GM20000 (cell line): ENCODE results near the gene TMEM143.
"Not testable (repeated sequence)": the region's sequence is repeated elsewhere in the genome, so short reads cannot be mapped to it uniquely, and the experiment has no call there.

Experiments used
- DNase-seq: peaks from one replicate; pipeline ENCODE4 v3.0.0; 2012; ENCODE audit warnings: low spot score
- CTCF ChIP-seq: IDR thresholded peaks from 2 replicates; pipeline ENCODE4 v1.5.1; 2012; ENCODE audit warnings: mild to moderate bottlenecking, control low read depth; ENCODE audit errors: extremely low read depth, missing control alignments

Gene TMEM143

GRCh38 chr19:48310227-48310626, 53.5 kb downstream of the TMEM143 start:
- DNase-seq = no peak
- no peak for TF ChIP-seq CTCF

- DNase-seq = not testable (repeated sequence)
Observed at GRCh38 chr19:48309731-48310130, 54.0 kb downstream of the TMEM143 start.

- no peak for DNase-seq
Observed at GRCh38 chr19:48308631-48309586, 54.8 kb downstream of the TMEM143 start.

GRCh38 chr19:48303866-48304265, 59.9 kb downstream of the TMEM143 start:
- TF ChIP-seq CTCF = no peak
- DNase-seq = no peak

More at GRCh38 chr19:48308631-48309586, 54.8 kb downstream of the TMEM143 start:
- TF ChIP-seq CTCF = no peak

- no peak for DNase-seq
- TF ChIP-seq CTCF = no peak
Observed at GRCh38 chr19:48303367-48303766, 60.4 kb downstream of the TMEM143 start.

- DNase-seq = no peak
- no peak for TF ChIP-seq CTCF
Observed at GRCh38 chr19:48302600-48302959, 61.2 kb downstream of the TMEM143 start.

- no peak for TF ChIP-seq CTCF
- no peak for DNase-seq
Observed at GRCh38 chr19:48301886-48302599, 61.7 kb downstream of the TMEM143 start.

GRCh38 chr19:48297975-48298374, 65.8 kb downstream of the TMEM143 start:
- DNase-seq = no peak
- no peak for TF ChIP-seq CTCF
